Epithelial cell of esophagus (primary cell): ENCODE data around the gene STAB1.

Source experiments
- DNase-seq: peaks from one replicate; pipeline ENCODE4 v3.0.0; 2010; ENCODE audit warnings: low read depth
- H3K4me3 ChIP-seq: 2 replicates; pipeline ENCODE4 v1.5.1; 2011; ENCODE audit warnings: mild to moderate bottlenecking, low read length, control low read depth
- CTCF ChIP-seq: IDR thresholded peaks from 2 replicates; pipeline ENCODE4 v1.5.1; 2011; ENCODE audit warnings: low read depth, mild to moderate bottlenecking, low read length, control low read depth, inconsistent platforms; ENCODE audit not compliant: insufficient read depth; ENCODE audit errors: missing control alignments

STAB1 gene

DNA sequence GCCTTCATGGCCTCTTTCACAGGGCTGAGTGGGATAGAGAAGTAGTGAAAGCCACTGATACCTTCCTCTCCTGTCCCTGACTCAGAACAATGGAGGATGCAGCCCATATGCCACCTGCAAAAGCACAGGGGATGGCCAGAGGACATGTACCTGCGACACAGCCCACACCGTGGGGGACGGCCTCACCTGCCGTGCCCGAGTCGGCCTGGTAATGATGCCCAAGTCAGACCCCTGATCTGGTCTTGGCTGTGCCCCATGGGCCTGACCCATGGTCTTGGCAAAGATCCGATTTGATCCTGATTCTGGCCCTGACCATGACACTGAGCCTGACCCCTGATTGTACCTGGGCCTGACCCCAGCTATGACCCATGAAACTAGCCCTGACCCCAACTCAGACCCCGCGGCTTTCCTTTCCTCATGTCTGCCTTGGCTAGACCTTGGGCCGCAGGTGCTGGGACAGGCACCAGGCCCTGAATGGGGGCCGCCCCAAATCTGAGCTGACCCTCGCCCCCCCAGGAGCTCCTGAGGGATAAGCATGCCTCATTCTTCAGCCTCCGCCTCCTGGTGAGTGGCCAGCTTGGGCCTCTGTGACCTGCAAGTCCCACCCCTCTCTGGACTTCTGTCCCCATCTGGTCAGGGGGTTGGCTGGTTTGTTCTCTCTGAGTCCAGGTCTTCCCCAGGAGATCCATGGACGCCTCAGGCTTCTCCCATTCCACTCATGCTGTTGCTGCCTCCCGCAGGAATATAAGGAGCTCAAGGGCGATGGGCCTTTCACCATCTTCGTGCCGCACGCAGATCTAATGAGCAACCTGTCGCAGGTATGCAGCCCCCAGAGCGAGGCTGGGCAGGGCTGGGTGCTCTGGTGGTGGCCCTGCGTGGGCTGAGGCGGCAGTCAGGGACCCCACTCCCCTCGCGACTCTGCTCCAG is 22.9 kb downstream of the STAB1 start:
- H3K4me3 ChIP-seq = no peak overlapping the region
- no peak for DNase-seq
- no peak for TF ChIP-seq CTCF

GRCh38 chr3:52518723-52519444 is 23.7 kb downstream of the STAB1 start:
- no peak for TF ChIP-seq CTCF
- H3K4me3 ChIP-seq = peak overlapping the region; percentile 27
- DNase-seq = peak; percentile 24

- no peak for DNase-seq
- no peak overlapping the region for H3K4me3 ChIP-seq
- TF ChIP-seq CTCF = no peak
Observed at GRCh38 chr3:52519445-52520140, 24.5 kb downstream of the STAB1 start.

- no peak for TF ChIP-seq CTCF
- H3K4me3 ChIP-seq = no peak overlapping the region
- no peak for DNase-seq
Observed at GRCh38 chr3:52520141-52520667, 25.1 kb downstream of the STAB1 start.

GRCh38 chr3:52520716-52521487 is 25.8 kb downstream of the STAB1 start:
- no peak for DNase-seq
- TF ChIP-seq CTCF = no peak
- no peak overlapping the region for H3K4me3 ChIP-seq

GRCh38 chr3:52521488-52521824 is 26.3 kb downstream of the STAB1 start:
- H3K4me3 ChIP-seq = no peak overlapping the region
- no peak for DNase-seq
- no peak for TF ChIP-seq CTCF
